Adrenal gland (tissue), 5 donors: ENCODE data around the gene CXCL11.

Experiments used
- POLR2A ChIP-seq, 2 donors: fragments of 450-650 bp; IDR thresholded peaks; one replicate each; pipeline ENCODE4 v1.6.1; 2017; ENCODE audit warnings: antibody characterized with exemption in 2 of 2, mild to moderate bottlenecking in 2 of 2, moderate library complexity in 1 of 2
- TF ChIP-seq, protein P1 (sequence below), 6 experiments: fragments of 450-650 bp in 4 of 6; fragments of 200-600 bp in 2 of 6; sonication (generic) in 1 of 6; IDR thresholded peaks; 1 replicate in 5 of 6; 2 replicates in 1 of 6; pipeline versions ENCODE4 v1.5.1 to v1.8.0; 2016 to 2021; ENCODE audit warnings: antibody characterized with exemption in 6 of 6, mild to moderate bottlenecking in 2 of 6, moderate library complexity in 1 of 6
- donor health status: DM: no; HTN: no; CAD: no.

DNA sequence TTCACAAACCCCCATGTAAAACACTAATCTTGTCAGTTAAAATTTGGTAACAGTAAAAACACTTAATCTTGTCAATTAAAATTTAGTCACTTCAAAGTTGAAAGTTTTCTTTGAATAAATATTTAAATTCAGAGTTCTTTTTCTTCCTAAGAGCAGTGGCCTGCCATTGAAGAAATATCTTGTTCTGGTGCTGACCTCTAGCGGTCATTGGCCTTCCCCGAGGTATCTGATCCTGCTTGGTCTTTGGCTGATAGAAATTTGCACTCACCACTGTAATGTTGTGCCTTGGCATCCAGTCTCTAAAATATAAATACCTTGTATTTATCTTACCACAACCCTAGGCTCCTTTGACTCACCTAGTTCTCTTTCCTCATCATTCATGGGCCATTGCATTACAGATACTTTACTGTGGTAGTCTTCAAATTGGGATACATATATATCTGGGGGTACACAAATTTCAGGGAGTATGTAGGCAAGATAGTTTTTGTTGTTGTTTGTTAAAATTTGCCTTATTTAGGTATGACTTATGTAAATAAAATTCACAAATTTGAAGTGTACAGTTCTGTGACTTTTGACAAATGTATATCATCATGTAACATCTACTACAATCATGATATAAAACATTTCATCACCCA lies 31.9 kb upstream of the CXCL11 start:
- TF ChIP-seq, protein P1, sequence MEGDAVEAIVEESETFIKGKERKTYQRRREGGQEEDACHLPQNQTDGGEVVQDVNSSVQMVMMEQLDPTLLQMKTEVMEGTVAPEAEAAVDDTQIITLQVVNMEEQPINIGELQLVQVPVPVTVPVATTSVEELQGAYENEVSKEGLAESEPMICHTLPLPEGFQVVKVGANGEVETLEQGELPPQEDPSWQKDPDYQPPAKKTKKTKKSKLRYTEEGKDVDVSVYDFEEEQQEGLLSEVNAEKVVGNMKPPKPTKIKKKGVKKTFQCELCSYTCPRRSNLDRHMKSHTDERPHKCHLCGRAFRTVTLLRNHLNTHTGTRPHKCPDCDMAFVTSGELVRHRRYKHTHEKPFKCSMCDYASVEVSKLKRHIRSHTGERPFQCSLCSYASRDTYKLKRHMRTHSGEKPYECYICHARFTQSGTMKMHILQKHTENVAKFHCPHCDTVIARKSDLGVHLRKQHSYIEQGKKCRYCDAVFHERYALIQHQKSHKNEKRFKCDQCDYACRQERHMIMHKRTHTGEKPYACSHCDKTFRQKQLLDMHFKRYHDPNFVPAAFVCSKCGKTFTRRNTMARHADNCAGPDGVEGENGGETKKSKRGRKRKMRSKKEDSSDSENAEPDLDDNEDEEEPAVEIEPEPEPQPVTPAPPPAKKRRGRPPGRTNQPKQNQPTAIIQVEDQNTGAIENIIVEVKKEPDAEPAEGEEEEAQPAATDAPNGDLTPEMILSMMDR (IDR thresholded peaks at IDR 0.05), result peak; percentile 63 to 86 (median 69)
- no peak for TF ChIP-seq POLR2A (IDR thresholded peaks at IDR 0.05)
